Measurements from ENCODE around the gene RAB11FIP4. TPM values are rescaled to one million over a fixed set of nuclear protein-coding genes. Genes with fewer than 3 reads are reported as not detected.

RAB11FIP4 gene
- total RNA-seq, 3 donors from 2014 or later, result 1.9 to 18.7 (median 11.8) TPM

DNA sequence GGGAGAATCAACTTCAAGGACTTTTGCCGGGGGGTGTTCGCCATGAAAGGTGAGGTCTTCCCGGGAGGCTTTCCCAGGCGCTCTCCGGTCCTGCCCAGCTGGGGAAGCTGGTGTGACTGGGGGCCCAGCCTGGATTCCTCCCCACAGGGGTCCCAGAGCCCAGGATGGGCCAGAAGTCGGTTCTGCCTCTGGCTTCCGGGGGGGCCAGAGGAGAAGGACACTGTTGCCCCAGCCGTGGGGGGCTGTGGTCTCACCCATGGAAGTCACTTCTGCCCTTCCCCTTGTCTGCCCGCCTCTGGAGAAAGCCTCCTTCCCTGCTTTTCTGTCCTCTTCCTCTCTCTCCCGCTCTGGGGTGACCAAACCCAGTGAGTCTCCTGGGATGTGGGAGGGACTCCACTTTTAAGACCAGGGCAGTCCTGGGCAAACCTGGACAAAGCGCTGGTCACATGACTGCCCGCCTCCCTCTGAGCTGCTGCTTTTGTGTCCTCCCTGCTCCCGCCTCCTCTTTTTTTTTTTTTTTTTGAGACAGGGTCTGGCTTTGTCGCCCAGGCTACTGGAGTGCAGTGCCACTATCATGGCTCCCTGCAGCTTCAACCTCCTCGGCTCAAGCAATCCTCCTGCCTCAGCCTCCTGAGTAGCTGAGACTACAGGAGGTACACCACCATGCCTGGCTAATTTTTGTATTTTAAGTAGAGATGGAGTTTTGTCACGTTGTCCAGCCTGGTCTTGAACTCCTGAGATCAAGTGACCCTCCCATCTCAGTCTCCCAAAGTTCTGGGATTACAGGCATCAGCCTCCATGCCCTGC lies 40.6 kb downstream of the RAB11FIP4 start:
- Histone ChIP-seq H3K9me3 (no peaks in the 10 kb centered on the region), H3K27me3 (peaks cover 0 to 12% of the 10 kb centered on the region in 2 donors)

DNA sequence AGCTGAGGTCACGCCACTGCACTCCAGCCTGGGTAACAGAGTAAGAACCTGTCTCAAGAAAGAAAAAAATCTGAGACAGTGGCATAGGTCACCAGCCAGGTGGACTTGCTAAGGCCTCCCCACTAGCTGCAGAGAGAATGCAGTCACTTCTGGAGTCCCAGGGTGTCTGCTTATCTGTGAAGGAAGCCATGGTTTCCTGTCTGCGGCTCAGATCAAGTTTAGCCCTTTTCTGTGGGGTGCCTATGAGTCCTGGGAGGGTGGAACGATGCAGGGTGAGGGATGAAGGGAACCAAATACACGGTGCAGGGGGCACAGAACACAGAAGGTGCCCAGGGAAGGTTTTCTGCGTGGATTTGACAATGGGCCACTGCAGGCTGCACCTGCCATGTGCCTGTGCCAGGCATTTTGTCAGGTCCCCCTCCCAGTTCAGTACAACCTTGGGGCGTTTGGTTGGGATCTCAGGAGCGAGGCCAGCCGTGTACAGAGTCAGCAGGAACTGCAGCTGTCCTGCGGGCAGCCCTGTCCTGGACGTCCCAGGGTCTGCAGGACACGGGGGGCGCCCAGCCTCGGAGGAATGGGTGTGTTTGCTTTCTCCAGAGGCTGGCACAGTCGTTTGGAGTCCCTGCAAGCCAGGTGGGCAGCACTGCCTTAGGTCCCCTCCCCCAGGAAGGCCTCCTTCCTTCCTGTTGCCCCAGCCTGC lies 41.8 kb downstream of the RAB11FIP4 start:
- Histone ChIP-seq H3K9me3 (no peaks in the 10 kb centered on the region), H3K36me3 (no peaks in the 10 kb centered on the region), H3K4me3 (no peak overlapping the region), H3K4me1 (no peaks in the 10 kb centered on the region), H3K27me3 (peaks cover 0 to 11% of the 10 kb centered on the region in 2 donors), H3K27ac (no peak overlapping the region)
- intact Hi-C loops (cut with DNase I; ENCODE audit: low total_unique reads), result loop anchor here (10.0 kb wide), 2 partner anchors 92 to 412 kb away; no protein-coding TSS in a partner anchor
- TF ChIP-seq POLR2AphosphoS5 (IDR thresholded peaks at IDR 0.05) (no peak), POLR2A (IDR thresholded peaks at IDR 0.05) (no peak)
- TF ChIP-seq, protein P1, sequence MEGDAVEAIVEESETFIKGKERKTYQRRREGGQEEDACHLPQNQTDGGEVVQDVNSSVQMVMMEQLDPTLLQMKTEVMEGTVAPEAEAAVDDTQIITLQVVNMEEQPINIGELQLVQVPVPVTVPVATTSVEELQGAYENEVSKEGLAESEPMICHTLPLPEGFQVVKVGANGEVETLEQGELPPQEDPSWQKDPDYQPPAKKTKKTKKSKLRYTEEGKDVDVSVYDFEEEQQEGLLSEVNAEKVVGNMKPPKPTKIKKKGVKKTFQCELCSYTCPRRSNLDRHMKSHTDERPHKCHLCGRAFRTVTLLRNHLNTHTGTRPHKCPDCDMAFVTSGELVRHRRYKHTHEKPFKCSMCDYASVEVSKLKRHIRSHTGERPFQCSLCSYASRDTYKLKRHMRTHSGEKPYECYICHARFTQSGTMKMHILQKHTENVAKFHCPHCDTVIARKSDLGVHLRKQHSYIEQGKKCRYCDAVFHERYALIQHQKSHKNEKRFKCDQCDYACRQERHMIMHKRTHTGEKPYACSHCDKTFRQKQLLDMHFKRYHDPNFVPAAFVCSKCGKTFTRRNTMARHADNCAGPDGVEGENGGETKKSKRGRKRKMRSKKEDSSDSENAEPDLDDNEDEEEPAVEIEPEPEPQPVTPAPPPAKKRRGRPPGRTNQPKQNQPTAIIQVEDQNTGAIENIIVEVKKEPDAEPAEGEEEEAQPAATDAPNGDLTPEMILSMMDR (IDR thresholded peaks at IDR 0.05), result no peak
- no peak for DNase-seq (ENCODE audit: low spot score in 2 of 2)

More for the DNA sequence above, 40.6 kb downstream of the RAB11FIP4 start:
- no peak overlapping the region for H3K27ac ChIP-seq
- TF ChIP-seq, protein P1 (IDR thresholded peaks at IDR 0.05), result no peak
- TF ChIP-seq POLR2A (IDR thresholded peaks at IDR 0.05) (no peak), POLR2AphosphoS5 (IDR thresholded peaks at IDR 0.05) (no peak)
- H3K36me3 ChIP-seq, result no peaks in the 10 kb centered on the region
- peak in 1 of 2 donors; percentile 30 for DNase-seq (ENCODE audit: low spot score in 2 of 2)
- no peak overlapping the region for H3K4me3 ChIP-seq
- no peaks in the 10 kb centered on the region for H3K4me1 ChIP-seq
- intact Hi-C loops (cut with DNase I; ENCODE audit: low total_unique reads), result loop anchor here (10.0 kb wide), 2 partner anchors 93 to 413 kb away; no protein-coding TSS in a partner anchor

DNA sequence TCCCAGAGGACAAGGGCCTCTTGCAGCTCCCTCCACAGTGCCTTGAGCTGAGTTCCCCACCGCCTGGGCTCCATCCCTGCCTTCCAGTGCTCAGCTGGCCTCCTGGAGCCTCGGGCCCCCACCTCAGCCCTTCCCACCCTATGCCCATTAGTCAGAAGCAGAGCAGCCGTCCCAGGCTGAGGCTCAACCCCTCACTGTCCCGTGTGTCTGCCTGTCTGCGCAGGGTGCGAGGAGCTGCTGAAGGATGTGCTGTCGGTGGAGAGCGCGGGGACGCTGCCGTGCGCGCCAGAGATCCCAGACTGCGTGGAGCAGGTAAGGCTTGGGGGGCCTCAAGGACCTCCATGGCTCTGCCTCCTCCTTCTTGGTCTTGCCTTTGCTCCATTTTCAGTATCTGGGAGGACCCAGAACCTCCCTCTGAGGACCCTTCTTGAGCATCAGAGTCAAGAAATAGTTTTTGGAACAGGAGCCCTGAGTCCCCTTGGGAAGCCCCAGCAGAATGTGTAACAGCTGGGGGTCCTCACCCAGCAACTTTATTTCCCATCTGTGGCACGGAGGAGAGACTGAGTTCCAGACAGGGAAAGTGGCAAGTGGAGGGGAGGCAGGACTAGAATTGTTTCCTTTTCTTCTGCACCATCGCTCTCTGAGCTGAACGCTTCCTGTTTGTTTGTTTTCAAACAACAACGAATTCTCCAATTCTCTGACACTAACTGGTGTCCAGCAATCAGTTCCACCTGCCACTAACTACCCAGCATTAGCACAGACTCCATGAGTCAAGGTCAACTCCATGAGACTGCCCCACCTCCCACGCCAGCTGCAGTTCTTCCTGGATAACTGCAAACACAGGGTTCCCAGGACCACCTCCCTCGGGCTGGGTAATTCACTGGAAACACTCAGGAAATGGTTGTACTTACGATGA lies 42.6 kb downstream of the RAB11FIP4 start:
- peaks cover 0 to 4% of the 10 kb centered on the region in 2 donors for H3K27me3 ChIP-seq
- no peaks in the 10 kb centered on the region for H3K36me3 ChIP-seq
- no peak overlapping the region for H3K4me3 ChIP-seq
- H3K4me1 ChIP-seq, result no peaks in the 10 kb centered on the region
- TF ChIP-seq POLR2AphosphoS5 (IDR thresholded peaks at IDR 0.05) (no peak), POLR2A (IDR thresholded peaks at IDR 0.05) (no peak)
- TF ChIP-seq, protein P1 (IDR thresholded peaks at IDR 0.05), result no peak
- no peaks in the 10 kb centered on the region for H3K9me3 ChIP-seq
- intact Hi-C loops (cut with DNase I; ENCODE audit: low total_unique reads), result loop anchor here (10.0 kb wide), 2 partner anchors 91 to 411 kb away; no protein-coding TSS in a partner anchor
- DNase-seq (ENCODE audit: low spot score in 2 of 2), result no peak
- H3K27ac ChIP-seq, result no peak overlapping the region

DNA sequence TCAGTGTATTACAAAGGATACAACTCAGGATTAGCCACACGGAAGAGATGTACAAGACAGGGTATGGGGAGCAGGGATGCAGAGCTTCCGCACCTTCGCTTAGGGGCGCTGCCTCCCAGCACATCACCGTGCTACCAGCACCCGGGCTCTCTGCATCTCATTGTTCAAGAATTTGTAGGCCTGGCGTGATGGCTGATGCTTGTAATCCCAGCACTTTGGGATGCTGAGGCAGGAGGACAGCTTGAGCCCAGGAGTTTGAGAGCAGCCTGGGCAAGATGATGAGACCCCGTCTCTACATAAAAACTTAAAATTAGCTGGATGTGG lies 43.2 kb downstream of the RAB11FIP4 start:
- Histone ChIP-seq H3K4me1 (no peaks in the 10 kb centered on the region), H3K27ac (no peak overlapping the region), H3K36me3 (no peaks in the 10 kb centered on the region), H3K27me3 (peaks cover 0 to 4% of the 10 kb centered on the region in 2 donors), H3K4me3 (no peak overlapping the region), H3K9me3 (no peaks in the 10 kb centered on the region)
- no peak for DNase-seq (ENCODE audit: low spot score in 2 of 2)
- TF ChIP-seq POLR2AphosphoS5 (IDR thresholded peaks at IDR 0.05) (no peak), POLR2A (IDR thresholded peaks at IDR 0.05) (no peak)
- TF ChIP-seq, protein P1 (IDR thresholded peaks at IDR 0.05), result no peak
- intact Hi-C loops (cut with DNase I; ENCODE audit: low total_unique reads), result loop anchor here (10.0 kb wide), 2 partner anchors 90 to 410 kb away; no protein-coding TSS in a partner anchor

Data from breast epithelium (tissue), 4 donors.